ENCODE measurements around the gene OPA1.

DNA sequence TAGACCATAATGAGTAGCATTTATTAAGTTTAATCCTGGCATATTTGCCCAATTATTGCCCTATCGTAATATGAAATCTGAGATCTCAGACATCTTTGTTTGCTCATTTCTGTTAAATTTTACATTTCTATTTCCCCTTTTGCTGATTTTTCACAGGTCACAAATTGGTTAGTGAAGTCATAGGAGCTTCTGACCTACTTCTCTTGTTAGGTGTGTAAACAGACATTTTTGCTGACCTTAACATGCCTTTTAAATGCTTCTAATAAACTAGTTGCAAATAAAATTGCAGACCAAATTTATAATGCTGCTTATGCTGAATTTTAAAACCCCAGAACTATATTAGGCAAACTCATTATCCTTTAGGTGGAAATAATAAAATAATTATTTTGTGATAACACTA, 24.6 kb downstream of the OPA1 start:
- TF ChIP-seq, protein P1, sequence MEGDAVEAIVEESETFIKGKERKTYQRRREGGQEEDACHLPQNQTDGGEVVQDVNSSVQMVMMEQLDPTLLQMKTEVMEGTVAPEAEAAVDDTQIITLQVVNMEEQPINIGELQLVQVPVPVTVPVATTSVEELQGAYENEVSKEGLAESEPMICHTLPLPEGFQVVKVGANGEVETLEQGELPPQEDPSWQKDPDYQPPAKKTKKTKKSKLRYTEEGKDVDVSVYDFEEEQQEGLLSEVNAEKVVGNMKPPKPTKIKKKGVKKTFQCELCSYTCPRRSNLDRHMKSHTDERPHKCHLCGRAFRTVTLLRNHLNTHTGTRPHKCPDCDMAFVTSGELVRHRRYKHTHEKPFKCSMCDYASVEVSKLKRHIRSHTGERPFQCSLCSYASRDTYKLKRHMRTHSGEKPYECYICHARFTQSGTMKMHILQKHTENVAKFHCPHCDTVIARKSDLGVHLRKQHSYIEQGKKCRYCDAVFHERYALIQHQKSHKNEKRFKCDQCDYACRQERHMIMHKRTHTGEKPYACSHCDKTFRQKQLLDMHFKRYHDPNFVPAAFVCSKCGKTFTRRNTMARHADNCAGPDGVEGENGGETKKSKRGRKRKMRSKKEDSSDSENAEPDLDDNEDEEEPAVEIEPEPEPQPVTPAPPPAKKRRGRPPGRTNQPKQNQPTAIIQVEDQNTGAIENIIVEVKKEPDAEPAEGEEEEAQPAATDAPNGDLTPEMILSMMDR (IDR thresholded peaks at IDR 0.05; ENCODE audit: low read length): no peak
- TF ChIP-seq EZH2 (optimal IDR thresholded peaks at IDR 0.05; ENCODE audit: low read depth, low read length) (no peak), EZH2phosphoT487 (IDR thresholded peaks at IDR 0.05; ENCODE audit: low read length) (no peak)
